ENCODE results near the gene ZFYVE9. TPM values are rescaled to one million over a fixed set of nuclear protein-coding genes. Genes with fewer than 3 reads are reported as not detected.

The ZFYVE9 gene
- total and polyA plus RNA-seq, 2 of the 13 experiments (the other 11 are each of a cell fraction or from before 2014, with no cell fraction given): 9.2 to 19.8 TPM

DNA sequence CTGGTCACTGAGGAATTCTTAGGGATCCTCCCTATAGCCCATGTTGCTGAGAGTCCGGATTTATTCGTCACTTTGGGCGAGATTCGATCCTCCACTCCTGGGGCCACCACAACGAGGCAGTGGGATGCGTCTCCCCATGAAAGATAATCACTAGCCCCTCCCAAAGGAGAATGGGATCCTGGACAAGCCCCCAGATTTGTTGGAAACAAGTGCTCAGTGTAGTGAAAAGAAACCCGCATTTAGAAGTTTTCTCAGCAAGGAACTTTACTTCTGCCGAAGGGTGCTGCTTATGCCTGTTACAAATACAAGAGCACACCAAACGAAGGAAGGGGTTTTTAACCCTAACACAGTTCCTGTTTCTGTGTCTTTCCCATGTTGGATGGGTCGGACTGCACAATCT, 83.3 kb downstream of the ZFYVE9 start:
- Histone ChIP-seq H3K9me3 (ENCODE audit: low read length) (no peaks in the 10 kb centered on the region), H3K27me3 (ENCODE audit: control insufficient read depth in 1 of 2, insufficient read depth in 2 of 2, low read length in 2 of 2) (no peaks in the 10 kb centered on the region), H3K79me2 (ENCODE audit: insufficient read depth, low read length) (peaks cover 2% of the 10 kb centered on the region), H3K4me3 (replicated peaks in 1 of 3; ENCODE audit: insufficient read depth in 1 of 3, low read depth in 2 of 3, low read length in 3 of 3) (no peak overlapping the region), H2AFZ (ENCODE audit: low read length) (no peak overlapping the region), H3K4me1 (ENCODE audit: insufficient read depth, low read length) (no peaks in the 10 kb centered on the region), H3K36me3 (replicated peaks in 1 of 2; ENCODE audit: control insufficient read depth in 1 of 2, insufficient read depth in 2 of 2, low read length in 2 of 2) (no peaks in the 10 kb centered on the region), H3K27ac (ENCODE audit: extremely low read length, insufficient read depth, low read length) (no peak overlapping the region), H4K20me1 (ENCODE audit: insufficient read depth, low read length) (no peaks in the 10 kb centered on the region), H3K4me2 (ENCODE audit: low read depth, low read length) (no peak overlapping the region), H3K9ac (ENCODE audit: insufficient read depth, low read depth, low read length) (no peak overlapping the region)
- intact Hi-C loops (cut with micrococcal nuclease; ENCODE audit: unreplicated experiment): no loop called here
- DNase-seq (ENCODE audit: low spot score) (no peak), ATAC-seq (no peak), FAIRE-seq (no peak)
- no peak for TF ChIP-seq REXO4 (CRISPR knock-in tag; IDR thresholded peaks at IDR 0.05; ENCODE audit: borderline replicate concordance)
- TF ChIP-seq MTERF4 (CRISPR knock-in tag; IDR thresholded peaks at IDR 0.05): no peak
- no peak for TF ChIP-seq ZSCAN21 (CRISPR knock-in tag; IDR thresholded peaks at IDR 0.05; ENCODE audit: borderline replicate concordance)
- TF ChIP-seq ZNF367 (CRISPR knock-in tag; IDR thresholded peaks at IDR 0.05; ENCODE audit: borderline replicate concordance): no peak
- no peak for TF ChIP-seq ZNF10 (CRISPR knock-in tag; IDR thresholded peaks at IDR 0.05; ENCODE audit: borderline replicate concordance, low read depth)
- no peak for TF ChIP-seq SOX5 (CRISPR knock-in tag; IDR thresholded peaks at IDR 0.05; ENCODE audit: borderline replicate concordance)
- TF ChIP-seq NFYC (CRISPR knock-in tag; IDR thresholded peaks at IDR 0.05): no peak
- TF ChIP-seq ZNF709 (CRISPR knock-in tag; IDR thresholded peaks at IDR 0.05): no peak
- TF ChIP-seq ZNF30 (CRISPR knock-in tag; IDR thresholded peaks at IDR 0.05): no peak
- TF ChIP-seq HCFC1 (IDR thresholded peaks at IDR 0.05; ENCODE audit: low read depth, low read length): no peak
- TF ChIP-seq, protein P1, sequence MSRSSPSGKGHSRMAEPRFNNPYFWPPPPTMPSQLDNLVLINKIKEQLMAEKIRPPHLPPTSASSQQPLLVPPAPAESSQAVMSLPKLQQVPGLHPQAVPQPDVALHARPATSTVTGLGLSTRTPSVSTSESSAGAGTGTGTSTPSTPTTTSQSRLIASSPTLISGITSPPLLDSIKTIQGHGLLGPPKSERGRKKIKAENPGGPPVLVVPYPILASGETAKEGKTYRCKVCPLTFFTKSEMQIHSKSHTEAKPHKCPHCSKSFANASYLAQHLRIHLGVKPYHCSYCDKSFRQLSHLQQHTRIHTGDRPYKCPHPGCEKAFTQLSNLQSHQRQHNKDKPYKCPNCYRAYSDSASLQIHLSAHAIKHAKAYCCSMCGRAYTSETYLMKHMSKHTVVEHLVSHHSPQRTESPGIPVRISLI (CRISPR knock-in tag; IDR thresholded peaks at IDR 0.05; ENCODE audit: borderline replicate concordance): no peak
- no peak for TF ChIP-seq TAF15 (IDR thresholded peaks at IDR 0.05; ENCODE audit: low read depth, low read length, poor library complexity, severe bottlenecking)
- TF ChIP-seq PHF20 (CRISPR knock-in tag; IDR thresholded peaks at IDR 0.05): no peak
- TF ChIP-seq STAT5B (CRISPR knock-in tag; IDR thresholded peaks at IDR 0.05): no peak
- no peak for TF ChIP-seq CERS6 (CRISPR knock-in tag; IDR thresholded peaks at IDR 0.05)
- no peak for TF ChIP-seq YEATS4 (CRISPR knock-in tag; IDR thresholded peaks at IDR 0.05; ENCODE audit: borderline replicate concordance)
- TF ChIP-seq NFKB2 (CRISPR knock-in tag; IDR thresholded peaks at IDR 0.05; ENCODE audit: borderline replicate concordance): no peak
- no TSS peak for BruUV-seq (replicated peaks)
- CTCF ChIA-PET (ENCODE audit: low intra/inter-chr PET ratio, low total read pairs): no interaction called here
- POLR2A ChIA-PET: no interaction called here
- 96% methylated on average over 10 of the region's 10 CpGs for WGBS (ENCODE audit: low lambda C conversion rate)
- in situ Hi-C loops (cut with HindIII; ENCODE audit: extremely low pct_ligation_motif_present, low pct_unique_long_range_greater_than_20kb): no loop called here

Measured in HepG2 (cell line).